Mesenchymal stem cell (in vitro differentiated cells and primary cell): Measurements from ENCODE around the gene HPSE2.
A peak's percentile ranks its signal among the peaks of the same experiment; 100 is the strongest.

ENCODE experiments used
- DNase-seq: peaks from one replicate; pipeline ENCODE4 v3.0.0-alpha.2; 2013
- H2AFZ ChIP-seq: one replicate; pipeline ENCODE4 v1.6.1; 2013; ENCODE audit warnings: low read depth, mild to moderate bottlenecking, control low read depth, inconsistent platforms, low read length, moderate library complexity
- H2AK5ac ChIP-seq: 2 replicates; pipeline ENCODE4 v1.6.1; 2013; ENCODE audit warnings: low read length, moderate library complexity, mild to moderate bottlenecking, inconsistent platforms; ENCODE audit not compliant: severe bottlenecking
- H2BK120ac ChIP-seq: one replicate; pipeline ENCODE4 v1.6.1; 2013; ENCODE audit warnings: low read depth, mild to moderate bottlenecking, inconsistent platforms, low read length, moderate library complexity
- H2BK12ac ChIP-seq, 2 experiments: one replicate each; pipeline ENCODE4 v1.6.1; 2013; ENCODE audit warnings: inconsistent platforms in 2 of 2, low read length in 2 of 2, mild to moderate bottlenecking in 2 of 2, moderate library complexity in 2 of 2, control low read depth in 1 of 2
- H2BK15ac ChIP-seq: one replicate; pipeline ENCODE4 v1.6.1; 2013; ENCODE audit warnings: mild to moderate bottlenecking, low read depth, inconsistent platforms; ENCODE audit not compliant: poor library complexity, severe bottlenecking
- H2BK5ac ChIP-seq: 2 replicates; pipeline ENCODE4 v1.6.1; 2013; ENCODE audit warnings: low read depth, mild to moderate bottlenecking, low read length, control low read depth, inconsistent platforms; ENCODE audit not compliant: poor library complexity, severe bottlenecking
- H3K14ac ChIP-seq, 2 experiments: one replicate each; pipeline ENCODE4 v1.6.1; 2013; ENCODE audit warnings: inconsistent platforms in 2 of 2, low read length in 2 of 2, control low read depth in 1 of 2, mild to moderate bottlenecking in 1 of 2, moderate library complexity in 1 of 2
- H3K18ac ChIP-seq, 2 experiments: one replicate each; pipeline ENCODE4 v1.6.1; 2013; ENCODE audit warnings: inconsistent platforms in 2 of 2, low read length in 2 of 2, control low read depth in 1 of 2, low read depth in 1 of 2, mild to moderate bottlenecking in 1 of 2
- H3K23ac ChIP-seq, 2 experiments: one replicate each; pipeline ENCODE4 v1.6.1; 2013; ENCODE audit warnings: inconsistent platforms in 2 of 2, low read length in 2 of 2, mild to moderate bottlenecking in 2 of 2, moderate library complexity in 2 of 2, control low read depth in 1 of 2
- H3K27ac ChIP-seq: 2 replicates; pipeline ENCODE4 v1.5.1; 2013; ENCODE audit warnings: mild to moderate bottlenecking, moderate library complexity, low read length, control low read depth, inconsistent platforms; ENCODE audit not compliant: poor library complexity, severe bottlenecking
- H3K27me3 ChIP-seq, 2 experiments: 2 replicates each; pipeline versions ENCODE4 v1.6.1 to v1.7.0; 2013; ENCODE audit warnings: low read length in 2 of 2, mild to moderate bottlenecking in 2 of 2, moderate library complexity in 2 of 2, control low read depth in 1 of 2, inconsistent platforms in 1 of 2; ENCODE audit not compliant: control insufficient read depth in 1 of 2, insufficient read depth in 1 of 2
- H3K36me3 ChIP-seq, 2 experiments: 2 replicates each; pipeline versions ENCODE4 v1.6.1 to v1.7.0; 2013; ENCODE audit warnings: low read length in 2 of 2, control low read depth in 1 of 2, inconsistent platforms in 1 of 2, low read depth in 1 of 2, mild to moderate bottlenecking in 1 of 2; ENCODE audit not compliant: insufficient read depth in 2 of 2, control insufficient read depth in 1 of 2
- H3K4ac ChIP-seq, 2 experiments: one replicate each; pipeline ENCODE4 v1.6.1; 2013; ENCODE audit warnings: inconsistent platforms in 2 of 2, low read length in 2 of 2, mild to moderate bottlenecking in 2 of 2, moderate library complexity in 2 of 2, control low read depth in 1 of 2, low read depth in 1 of 2
- H3K4me1 ChIP-seq: 2 replicates; pipeline ENCODE4 v1.6.1; 2013; ENCODE audit warnings: low read depth, low read length, control low read depth; ENCODE audit not compliant: control insufficient read depth, insufficient read depth
- H3K4me2 ChIP-seq: 2 replicates; pipeline ENCODE4 v1.6.1; 2013; ENCODE audit warnings: low read length, mild to moderate bottlenecking, inconsistent platforms; ENCODE audit not compliant: poor library complexity, severe bottlenecking
- H3K4me3 ChIP-seq, 2 experiments: 2 replicates each; pipeline versions ENCODE4 v1.5.1 to v1.7.0; 2013; ENCODE audit warnings: low read length in 2 of 2, mild to moderate bottlenecking in 2 of 2, control low read depth in 1 of 2, low read depth in 1 of 2; ENCODE audit not compliant: insufficient read depth in 1 of 2
- H3K79me1 ChIP-seq: replicated peaks from 2 replicates; pipeline ENCODE4 v1.6.1; 2013; ENCODE audit warnings: mild to moderate bottlenecking, control low read depth, low read length, inconsistent platforms; ENCODE audit not compliant: poor library complexity, severe bottlenecking
- H3K9ac ChIP-seq: 2 replicates; pipeline ENCODE4 v1.7.0; 2013; ENCODE audit warnings: mild to moderate bottlenecking, low read length, moderate library complexity
- H3K9me3 ChIP-seq: 2 replicates; pipeline ENCODE4 v1.7.0; 2013; ENCODE audit warnings: mild to moderate bottlenecking, low read length; ENCODE audit not compliant: control insufficient read depth
- H4K8ac ChIP-seq: one replicate; pipeline ENCODE4 v1.6.1; 2013; ENCODE audit warnings: inconsistent platforms, mild to moderate bottlenecking, low read length, moderate library complexity
- H4K91ac ChIP-seq: one replicate; pipeline ENCODE4 v1.6.1; 2013; ENCODE audit warnings: mild to moderate bottlenecking, low read length, inconsistent platforms
- WGBS: methylation state at CpG from one replicate; pipeline ENCODE4 v1.1.7; 2013; ENCODE audit warnings: mixed read lengths; 5-methylcytosine and 5-hydroxymethylcytosine counted together

The HPSE2 gene

DNA sequence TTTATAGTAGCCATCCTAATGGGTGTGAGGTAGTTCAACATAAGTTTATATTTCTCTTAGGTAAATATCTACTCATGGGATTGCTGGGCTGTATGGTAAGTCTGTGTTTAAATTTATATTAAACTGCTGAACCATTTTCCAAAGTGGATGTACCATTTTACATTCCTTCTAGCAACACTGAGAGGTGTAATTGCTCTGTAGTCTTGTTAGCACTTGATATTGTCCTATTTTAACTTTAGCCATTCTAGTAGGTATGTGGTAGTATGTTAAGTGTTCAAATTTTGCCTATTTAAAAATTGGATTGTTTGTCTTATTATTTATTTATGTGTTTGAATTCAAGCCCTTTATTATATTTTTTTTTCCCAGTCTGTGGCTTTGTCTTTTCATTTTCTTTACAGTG is 786.4 kb downstream of the HPSE2 start:
- Histone ChIP-seq H3K79me1 (peaks cover 15% of the 10 kb centered on the region), H4K91ac (no peak overlapping the region), H3K36me3 (peaks cover 13 to 14% of the 10 kb centered on the region in 2 experiments), H2AFZ (no peak overlapping the region), H3K4me2 (no peak overlapping the region), H3K4me3 (no peak overlapping the region), H2BK12ac (no peak overlapping the region), H3K9me3 (no peaks in the 10 kb centered on the region), H2BK120ac (no peak overlapping the region), H3K9ac (no peak overlapping the region), H3K14ac (no peak overlapping the region), H2BK5ac (no peak overlapping the region), H3K23ac (no peak overlapping the region), H3K4ac (no peak overlapping the region), H3K4me1 (peaks cover 19% of the 10 kb centered on the region), H3K27ac (no peak overlapping the region), H2BK15ac (no peak overlapping the region), H4K8ac (no peak overlapping the region), H2AK5ac (no peak overlapping the region), H3K27me3 (no peaks in the 10 kb centered on the region), H3K18ac (no peak overlapping the region)
- no peak for DNase-seq

DNA sequence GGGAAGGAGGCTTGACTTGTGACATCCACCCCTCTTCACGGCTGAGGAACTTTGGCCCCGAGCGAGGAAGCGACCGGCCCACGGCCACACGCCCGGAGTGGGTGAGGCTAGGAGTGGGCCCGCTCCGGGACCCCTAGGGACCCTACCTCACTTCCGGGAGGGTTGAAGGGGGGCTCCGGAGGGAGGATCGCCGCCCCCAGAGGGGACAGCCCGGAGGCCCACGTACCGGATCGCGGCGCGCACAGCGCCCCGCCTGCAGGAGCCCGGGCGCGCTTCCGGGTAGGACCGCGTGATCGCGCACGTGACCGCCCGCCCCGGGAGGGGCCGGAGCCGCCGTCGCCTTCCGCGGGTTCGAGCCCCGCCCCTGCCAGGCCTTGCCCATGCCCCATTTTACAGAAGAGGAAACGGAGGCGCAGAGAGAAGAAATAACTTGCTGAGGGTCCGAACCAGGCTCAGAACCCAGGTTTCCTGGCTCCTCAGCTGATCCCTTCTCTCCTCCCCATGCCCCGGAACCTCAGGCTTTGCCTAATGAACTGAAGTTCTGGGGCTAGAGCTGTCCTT is 788.9 kb downstream of the HPSE2 start, which contains the start of gene HPS1:
HPS1 (minus strand) TSS at position 275 of the 561 bp plus-strand sequence. CDS start 3,695 bp downstream, outside the sequence.
- peak within 1 kb of the TSS; percentile 100 for H4K8ac ChIP-seq
- peaks cover 32 to 40% of the 10 kb centered on the region in 2 experiments for H3K36me3 ChIP-seq
- H3K4ac ChIP-seq: peak within 1 kb of the TSS; percentile 84 to 93
- 2% methylated on average over 39 of the region's 47 CpGs for WGBS
- peak within 1 kb of the TSS; percentile 95 to 97 for H3K18ac ChIP-seq
- H3K4me3 ChIP-seq: peak within 1 kb of the TSS; percentile 85 to 86
- H3K23ac ChIP-seq: no peak within 1 kb of the TSS
- H2BK120ac ChIP-seq: peak within 1 kb of the TSS; percentile 86
- H2BK12ac ChIP-seq: peak within 1 kb of the TSS in 1 of 2 experiments; percentile 43
- H3K9ac ChIP-seq: peak within 1 kb of the TSS; percentile 95
- peak within 1 kb of the TSS; percentile 94 for H4K91ac ChIP-seq
- H3K9me3 ChIP-seq: no peaks in the 10 kb centered on the region
- peak within 1 kb of the TSS; percentile 79 for H2AFZ ChIP-seq
- peaks cover 22% of the 10 kb centered on the region for H3K4me1 ChIP-seq
- H3K27me3 ChIP-seq: no peaks in the 10 kb centered on the region
- H2BK5ac ChIP-seq: peak within 1 kb of the TSS; percentile 53
- H2BK15ac ChIP-seq: peak within 1 kb of the TSS; percentile 80
- peak; percentile 58 for DNase-seq
- peak within 1 kb of the TSS; percentile 67 to 86 for H3K14ac ChIP-seq
- H2AK5ac ChIP-seq: peak within 1 kb of the TSS; percentile 39
- H3K27ac ChIP-seq: peak within 1 kb of the TSS; percentile 74
- peak within 1 kb of the TSS; percentile 79 for H3K4me2 ChIP-seq
- H3K79me1 ChIP-seq: peaks cover 25% of the 10 kb centered on the region

DNA sequence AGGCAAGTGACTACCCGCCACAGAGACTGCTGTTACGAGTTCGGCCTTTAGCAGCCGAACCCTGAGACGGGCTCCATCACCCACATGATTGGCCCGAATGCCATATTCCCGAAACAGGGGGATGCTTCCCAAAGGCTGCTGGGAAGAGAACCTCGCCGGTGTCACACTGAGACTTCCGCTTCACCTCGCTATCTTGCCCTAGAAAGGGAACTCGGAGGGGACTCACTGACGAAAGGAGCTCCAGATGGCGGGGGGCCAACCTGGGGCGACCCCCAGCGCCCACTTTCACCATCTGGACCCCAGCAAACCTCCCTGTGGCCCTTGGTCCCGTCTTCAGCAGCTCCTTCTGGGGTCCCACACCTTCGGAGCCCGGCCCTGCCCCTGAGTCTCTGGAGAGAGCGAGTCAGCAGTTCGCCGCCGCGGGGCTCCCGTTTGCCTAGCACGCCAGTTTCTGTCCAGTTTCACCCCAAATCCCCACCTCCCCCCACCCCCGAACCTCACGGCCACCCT is 789.4 kb downstream of the HPSE2 start:
- Histone ChIP-seq H3K27ac (peak overlapping the region; percentile 74), H3K4me3 (peak overlapping the region; percentile 85 to 86), H3K9ac (peak overlapping the region; percentile 95), H3K23ac (no peak overlapping the region), H3K36me3 (peaks cover 32 to 45% of the 10 kb centered on the region in 2 experiments), H2AFZ (peak overlapping the region; percentile 79), H2BK15ac (no peak overlapping the region), H3K4me1 (peaks cover 22% of the 10 kb centered on the region), H3K27me3 (no peaks in the 10 kb centered on the region), H2AK5ac (peak overlapping the region; percentile 39), H2BK12ac (peak overlapping the region in 1 of 2 experiments; percentile 43), H3K14ac (peak overlapping the region; percentile 5 to 86), H3K18ac (peak overlapping the region; percentile 89 to 93), H3K9me3 (no peaks in the 10 kb centered on the region), H2BK5ac (no peak overlapping the region), H2BK120ac (peak overlapping the region; percentile 50), H3K4ac (peak overlapping the region in 1 of 2 experiments; percentile 84), H4K91ac (peak overlapping the region; percentile 94), H4K8ac (peak overlapping the region; percentile 97), H3K4me2 (peak overlapping the region; percentile 79), H3K79me1 (peaks cover 25% of the 10 kb centered on the region)
- DNase-seq: peak; percentile 40
- WGBS: 24% methylated on average over 25 of the region's 28 CpGs

DNA sequence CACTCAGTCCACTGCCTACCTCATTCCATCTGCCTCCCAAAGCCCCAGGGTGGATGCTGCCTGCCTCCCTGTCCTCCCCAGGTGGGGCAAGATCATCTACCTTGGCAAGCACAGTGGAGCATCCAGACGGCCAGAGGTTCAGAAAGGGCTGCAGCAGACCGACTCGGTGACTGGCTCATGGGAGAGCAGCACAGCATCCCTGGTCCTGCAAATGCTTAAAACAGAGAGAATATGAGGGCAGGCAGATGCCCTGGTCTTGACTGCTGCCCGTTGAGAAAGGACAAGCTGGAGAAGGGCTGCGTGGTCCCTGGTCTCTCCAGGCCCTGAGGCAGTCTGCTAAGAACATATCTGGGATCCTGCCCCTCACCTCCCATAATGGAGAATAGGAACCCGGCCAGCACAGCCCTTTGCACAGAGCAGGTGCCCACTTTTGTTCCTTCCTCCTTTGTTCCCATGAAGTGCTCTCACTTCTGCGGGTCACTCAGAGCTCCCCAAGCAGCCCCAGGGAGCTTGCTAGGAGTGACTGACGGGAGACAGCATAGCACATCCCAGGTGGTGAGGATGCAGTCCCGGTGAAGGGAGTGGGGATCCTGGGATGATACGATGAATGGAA is 790.3 kb downstream of the HPSE2 start:
- H3K9ac ChIP-seq: peak overlapping the region; percentile 95
- no peak overlapping the region for H2AK5ac ChIP-seq
- no peak overlapping the region for H4K8ac ChIP-seq
- H4K91ac ChIP-seq: no peak overlapping the region
- H2BK15ac ChIP-seq: no peak overlapping the region
- H2AFZ ChIP-seq: no peak overlapping the region
- no peak overlapping the region for H3K4ac ChIP-seq
- H3K27me3 ChIP-seq: no peaks in the 10 kb centered on the region
- no peak overlapping the region for H3K18ac ChIP-seq
- H2BK5ac ChIP-seq: no peak overlapping the region
- no peak overlapping the region for H3K27ac ChIP-seq
- H3K4me2 ChIP-seq: no peak overlapping the region
- no peaks in the 10 kb centered on the region for H3K9me3 ChIP-seq
- H2BK120ac ChIP-seq: no peak overlapping the region
- H3K79me1 ChIP-seq: peaks cover 25% of the 10 kb centered on the region
- DNase-seq: no peak
- WGBS: 97% methylated on average over 10 of the region's 10 CpGs
- H3K36me3 ChIP-seq: peaks cover 32 to 54% of the 10 kb centered on the region in 2 experiments
- no peak overlapping the region for H2BK12ac ChIP-seq
- H3K4me1 ChIP-seq: peaks cover 22% of the 10 kb centered on the region
- H3K4me3 ChIP-seq: peak overlapping the region in 1 of 2 experiments; percentile 86
- peak overlapping the region in 1 of 2 experiments; percentile 10 for H3K23ac ChIP-seq
- no peak overlapping the region for H3K14ac ChIP-seq
